Stimulated activated CD4-positive, alpha-beta T cell treated with anti-CD3 and anti-CD28 coated beads, Interleukin-1b, Interleukin-23, amount 100 ng/mL, for 24 hours (primary cell): ENCODE results near the gene SYCE1.

Experiments
- DNase-seq, 4 experiments: peaks; one replicate each; pipeline ENCODE4 v3.0.0-alpha.2; 2020; ENCODE audit warnings: low read depth in 4 of 4, low spot score in 1 of 4

SYCE1 gene

DNA sequence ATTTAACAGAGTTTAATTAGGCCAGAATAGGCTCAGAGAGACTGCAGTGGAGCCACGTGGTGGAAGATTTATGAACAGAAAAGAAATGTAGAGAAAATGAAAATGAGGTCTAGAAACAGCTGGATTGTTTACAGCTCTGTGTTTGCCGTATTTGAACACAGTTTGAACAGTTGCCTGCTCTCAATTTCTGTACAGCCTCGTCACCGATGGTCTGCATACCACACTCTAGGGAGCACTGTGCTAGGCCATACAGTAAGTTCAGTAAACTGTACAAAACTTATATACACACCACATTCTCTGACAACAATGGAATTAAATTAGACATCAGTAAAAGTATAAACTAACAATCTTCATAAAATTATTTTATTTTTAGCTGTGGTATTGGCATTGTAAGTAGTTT lies 49.3 kb downstream of the SYCE1 start:
- no peak for DNase-seq

DNA sequence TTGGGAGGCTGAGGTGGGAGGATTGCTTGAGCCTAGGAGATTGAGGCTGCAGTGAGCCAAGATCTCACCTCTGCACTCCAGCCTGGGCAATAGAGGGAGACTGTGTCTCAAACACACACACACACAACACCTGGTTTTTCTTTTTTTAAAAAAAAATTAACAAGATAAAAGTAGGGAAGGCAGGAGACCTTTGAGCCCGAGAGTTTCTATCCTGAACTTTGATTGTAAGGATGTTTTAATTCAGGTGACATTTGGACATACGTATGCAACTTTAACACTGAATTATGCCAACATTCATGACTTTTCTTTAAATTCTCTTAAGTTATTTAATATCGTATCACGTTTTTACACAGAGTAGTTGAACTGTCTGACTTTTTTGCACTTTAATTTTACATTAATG lies 49.9 kb downstream of the SYCE1 start:
- no peak for DNase-seq

DNA sequence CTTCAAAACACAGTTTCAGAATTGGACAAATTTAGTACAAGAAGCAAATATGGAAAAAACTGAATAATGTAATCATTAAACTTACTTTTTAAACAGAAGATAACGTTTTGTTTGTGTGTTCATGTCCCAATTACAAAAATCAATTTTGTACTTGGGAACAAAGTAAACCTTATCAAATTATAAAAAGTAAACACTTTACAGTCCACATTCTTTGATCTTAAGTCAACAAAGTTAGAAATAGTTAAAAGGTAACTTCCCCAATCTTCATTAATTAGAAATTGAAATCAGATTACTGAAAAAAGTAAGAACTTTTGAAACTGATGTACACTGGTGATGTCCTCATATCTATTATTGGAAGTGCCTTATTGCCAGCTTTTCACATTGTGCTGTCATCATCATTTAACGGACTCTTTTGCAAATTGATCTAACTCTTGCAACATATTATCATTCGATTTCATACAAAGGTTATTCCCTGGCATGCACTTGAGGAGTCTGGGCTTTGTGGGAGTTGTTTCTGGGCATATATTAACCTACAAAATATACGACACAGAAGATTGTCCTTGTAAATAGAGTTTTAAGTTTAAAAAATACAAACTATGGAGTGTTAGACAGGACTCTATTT lies 53.4 kb downstream of the SYCE1 start:
- no peak for DNase-seq

DNA sequence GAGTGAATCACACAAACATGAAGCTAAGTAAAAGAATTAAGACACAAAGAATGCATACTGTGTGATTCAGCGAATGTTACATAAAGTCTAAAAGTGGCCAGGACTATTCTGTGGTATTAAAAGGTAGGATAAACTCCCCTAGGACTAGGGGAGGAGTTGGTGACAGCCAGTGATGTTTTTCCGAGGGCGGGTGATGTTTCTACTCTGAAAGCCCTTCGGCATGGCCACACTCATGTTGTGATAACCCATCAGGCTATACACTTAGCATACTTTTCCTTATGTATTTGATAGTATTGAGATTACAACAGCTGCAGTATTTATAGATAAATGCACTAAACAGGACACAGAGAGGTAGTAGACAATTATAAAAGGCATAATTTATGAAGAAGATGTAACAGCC lies 54.0 kb downstream of the SYCE1 start:
- DNase-seq, result no peak

DNA sequence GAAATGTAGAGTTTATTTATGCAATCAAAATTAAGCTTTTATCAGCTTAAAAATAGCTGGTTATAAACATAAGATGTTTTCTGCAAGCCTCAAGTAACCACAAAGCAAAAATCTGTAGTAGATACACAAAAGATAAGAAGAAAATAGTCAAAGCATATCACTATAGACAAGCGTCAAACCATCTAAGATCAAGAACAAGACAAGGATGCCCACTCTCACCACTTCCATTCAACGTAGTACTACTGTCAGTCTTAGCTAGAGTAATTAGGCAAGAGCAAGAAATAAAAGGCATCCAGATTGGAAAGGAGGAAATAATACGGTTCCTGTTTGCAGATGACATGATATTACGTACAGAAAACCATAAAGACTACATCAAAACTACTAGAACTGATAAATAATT lies 55.7 kb downstream of the SYCE1 start:
- DNase-seq, result no peak
